Epithelial cell of proximal tubule (primary cell): ENCODE measurements around the gene NFASC. TPM values are rescaled to one million over a fixed set of nuclear protein-coding genes. Genes with fewer than 3 reads are reported as not detected.

Source experiments
- DNase-seq: peaks from one replicate; pipeline ENCODE4 v3.0.0-alpha.2; 2011; ENCODE audit warnings: low read depth
- H3K4me3 ChIP-seq: 2 replicates; pipeline ENCODE4 v1.5.1; 2011; ENCODE audit warnings: low read depth, mild to moderate bottlenecking, low read length
- CTCF ChIP-seq: conservative IDR thresholded peaks from 2 replicates; pipeline ENCODE4 v1.5.1; 2012; ENCODE audit warnings: low read depth, mild to moderate bottlenecking, low read length
- total RNA-seq: library from RNA; depleted of rRNA; stranded (reverse); fragments of >200 nt; gene quantifications from 2 replicates; pipeline ENCODE4 v1.2.3, GENCODE V29; 2015

Gene NFASC
- total RNA-seq, 1 donor from 2014 or later, result 0.29 TPM

DNA sequence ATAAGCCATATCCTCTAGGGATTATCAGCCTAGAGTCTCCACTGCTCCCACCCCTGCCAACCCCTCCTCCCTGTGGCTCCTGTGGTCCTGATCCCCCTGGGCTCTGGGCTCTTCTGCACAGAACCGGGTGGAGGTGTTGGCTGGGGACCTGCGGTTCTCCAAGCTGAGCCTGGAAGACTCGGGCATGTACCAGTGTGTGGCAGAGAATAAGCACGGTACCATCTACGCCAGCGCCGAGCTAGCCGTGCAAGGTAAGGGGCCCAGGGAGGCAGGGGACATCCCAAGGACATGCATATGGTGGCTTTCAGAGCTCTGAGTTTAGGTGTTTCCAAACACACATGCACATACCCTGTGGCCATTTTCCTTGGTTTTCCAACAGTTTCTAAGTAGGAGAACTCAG lies 191.7 kb downstream of the NFASC start:
- TF ChIP-seq CTCF, result no peak
- DNase-seq, result no peak
- no peak overlapping the region for H3K4me3 ChIP-seq

GRCh38 chr1:205062895-205063294 lies 192.2 kb downstream of the NFASC start:
- DNase-seq, result no peak
- no peak overlapping the region for H3K4me3 ChIP-seq
- TF ChIP-seq CTCF, result no peak

DNA sequence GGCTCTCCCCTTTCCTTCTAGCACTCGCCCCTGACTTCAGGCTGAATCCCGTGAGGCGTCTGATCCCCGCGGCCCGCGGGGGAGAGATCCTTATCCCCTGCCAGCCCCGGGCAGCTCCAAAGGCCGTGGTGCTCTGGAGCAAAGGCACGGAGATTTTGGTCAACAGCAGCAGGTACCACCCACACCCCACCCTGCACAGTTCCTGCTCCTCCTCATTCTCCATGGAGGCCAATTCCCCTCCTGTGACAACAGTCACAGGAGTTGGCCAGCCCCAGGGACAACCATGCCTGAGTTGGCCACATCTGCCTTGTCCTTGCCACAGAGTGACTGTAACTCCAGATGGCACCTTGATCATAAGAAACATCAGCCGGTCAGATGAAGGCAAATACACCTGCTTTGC lies 193.6 kb downstream of the NFASC start:
- no peak for DNase-seq
- no peak for TF ChIP-seq CTCF
- no peak overlapping the region for H3K4me3 ChIP-seq

DNA sequence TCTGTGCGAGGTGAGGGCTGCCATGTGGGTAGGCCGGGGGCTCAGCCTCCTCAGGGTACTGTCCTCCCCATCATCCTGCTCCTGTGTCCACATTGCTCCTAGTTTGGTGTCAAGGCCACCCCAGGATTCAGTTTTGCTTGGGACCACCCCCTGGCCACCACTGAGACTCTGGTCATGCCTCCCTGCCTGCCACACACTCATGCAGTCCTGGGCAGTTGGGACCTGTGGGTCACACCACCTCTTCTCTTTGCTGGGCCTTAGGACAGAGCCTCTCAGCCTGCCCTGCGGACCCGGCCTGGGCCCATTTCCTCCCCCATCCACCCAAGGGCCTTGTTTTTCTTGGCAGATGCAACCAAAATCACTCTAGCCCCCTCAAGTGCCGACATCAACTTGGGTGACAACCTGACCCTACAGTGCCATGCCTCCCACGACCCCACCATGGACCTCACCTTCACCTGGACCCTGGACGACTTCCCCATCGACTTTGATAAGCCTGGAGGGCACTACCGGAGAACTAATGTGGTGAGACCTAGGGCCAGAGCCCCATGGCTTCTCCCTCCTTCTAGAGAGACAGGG lies 194.2 kb downstream of the NFASC start:
- TF ChIP-seq CTCF, result no peak
- DNase-seq, result no peak
- no peak overlapping the region for H3K4me3 ChIP-seq

DNA sequence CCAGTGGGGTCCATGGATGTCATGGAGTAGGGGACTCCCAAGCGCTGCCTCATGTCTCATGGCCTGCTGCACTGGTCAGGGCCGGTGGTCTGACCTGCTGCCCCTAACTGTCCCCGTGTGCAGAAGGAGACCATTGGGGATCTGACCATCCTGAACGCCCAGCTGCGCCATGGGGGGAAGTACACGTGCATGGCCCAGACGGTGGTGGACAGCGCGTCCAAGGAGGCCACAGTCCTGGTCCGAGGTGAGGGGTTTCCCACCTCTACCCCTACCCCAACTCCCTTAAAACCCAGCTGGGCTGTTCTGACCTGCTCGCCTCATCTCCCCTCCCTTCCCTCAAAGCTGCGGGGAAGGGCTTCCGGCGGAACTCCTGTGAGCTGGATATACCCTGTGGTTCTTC lies 195.0 kb downstream of the NFASC start:
- DNase-seq, result no peak
- no peak for TF ChIP-seq CTCF
- no peak overlapping the region for H3K4me3 ChIP-seq

- no peak for DNase-seq
Observed at GRCh38 chr1:205066141-205066818, 195.6 kb downstream of the NFASC start.

More at GRCh38 chr1:205066141-205066818, 195.6 kb downstream of the NFASC start:
- TF ChIP-seq CTCF, result peak; percentile 4
- no peak overlapping the region for H3K4me3 ChIP-seq
